GM12878 (cell line): ENCODE data around the gene COX18. TPM values are rescaled to one million over a fixed set of nuclear protein-coding genes. Genes with fewer than 3 reads are reported as not detected.

Experiments used
- CBFB ChIP-seq: IDR thresholded peaks from 2 replicates; pipeline ENCODE4 v1.6.1; 2016; ENCODE audit warnings: antibody characterized with exemption, low read depth
- CBX5 ChIP-seq: sonication (generic); IDR thresholded peaks from 2 replicates; pipeline ENCODE4 v1.6.1; 2016; ENCODE audit warnings: low read depth, moderate library complexity, mild to moderate bottlenecking, inconsistent platforms
- CREB1 ChIP-seq: IDR thresholded peaks from 2 replicates; pipeline ENCODE4 v1.6.1; 2012; ENCODE audit warnings: low read depth, mild to moderate bottlenecking, inconsistent platforms
- DPF2 ChIP-seq: fragments of 450-650 bp; IDR thresholded peaks from 2 replicates; pipeline ENCODE4 v1.6.1; 2017; ENCODE audit warnings: mild to moderate bottlenecking
- MYC ChIP-seq: IDR thresholded peaks from 2 replicates; pipeline ENCODE4 v1.6.1; 2011; ENCODE audit warnings: mild to moderate bottlenecking, low read length, moderate library complexity, inconsistent platforms; ENCODE audit not compliant: insufficient read depth, insufficient replicate concordance, insufficient read length, severe bottlenecking
- NBN ChIP-seq: fragments of 450-650 bp; IDR thresholded peaks from 2 replicates; pipeline ENCODE4 v1.6.1; 2016
- POLR2A ChIP-seq: IDR thresholded peaks from 2 replicates; pipeline ENCODE4 v1.6.1; 2011; ENCODE audit warnings: low read depth, mild to moderate bottlenecking, low read length
- POLR2AphosphoS5 ChIP-seq: IDR thresholded peaks from 2 replicates; pipeline ENCODE4 v1.6.1; 2011; ENCODE audit warnings: mild to moderate bottlenecking, low read length, inconsistent platforms
- POU2F2 ChIP-seq: IDR thresholded peaks from 3 replicates; pipeline ENCODE4 v1.6.1; 2011; ENCODE audit warnings: low read depth, mild to moderate bottlenecking, low read length, borderline replicate concordance
- PRDM15 ChIP-seq: fragments of 450-650 bp; formaldehyde crosslinking; IDR thresholded peaks from 2 replicates; pipeline ENCODE4 v1.4.0; 2020; ENCODE audit warnings: mild to moderate bottlenecking, moderate library complexity
- RELB ChIP-seq: fragments of 450-650 bp; IDR thresholded peaks from 2 replicates; pipeline ENCODE4 v1.6.1; 2017; ENCODE audit warnings: low read depth, mild to moderate bottlenecking, moderate library complexity
- SMAD5 ChIP-seq: IDR thresholded peaks from 2 replicates; pipeline ENCODE4 v1.6.1; 2016; ENCODE audit warnings: antibody characterized with exemption, low read depth
- SP1 ChIP-seq: IDR thresholded peaks from one replicate; pipeline ENCODE4 v1.6.1; 2011; ENCODE audit warnings: low read depth, low read length
- SREBF1 ChIP-seq: IDR thresholded peaks from 2 replicates; pipeline ENCODE4 v1.6.1; 2012; ENCODE audit warnings: mild to moderate bottlenecking, low read length
- TCF12 ChIP-seq: IDR thresholded peaks from 2 replicates; pipeline ENCODE4 v1.6.1; 2011; ENCODE audit warnings: low read depth, mild to moderate bottlenecking, low read length
- YY1 ChIP-seq: IDR thresholded peaks from 2 replicates; pipeline ENCODE4 v1.6.1; 2011; ENCODE audit warnings: low read depth, mild to moderate bottlenecking, low read length
- polyA plus RNA-seq, 11 experiments: library from polyadenylated mRNA; depleted of rRNA in 4 of 11; unstranded in 6 of 11; stranded (reverse) in 5 of 11; fragments of >200 nt; fragmentation: Nextera tagmentation in 4 of 11; fragmentation: Illumina TruSeq in 1 of 11; extraction: Ambion mirVana in 4 of 11; extraction: Trizol in 1 of 11; gene quantifications; 1 replicate in 1 of 11; 2 replicates in 10 of 11; pipeline versions ENCODE4 v1.2.1 to v1.2.3, GENCODE V29; 2011 to 2016; ENCODE audit warnings: inconsistent platforms in 2 of 11, missing spikeins in 2 of 11, low read depth in 1 of 11
- total RNA-seq, 4 experiments: library from RNA; depleted of rRNA in 3 of 4; stranded (reverse); fragments of >200 nt in 3 of 4; fragmentation: Illumina TruSeq in 1 of 4; extraction: Trizol in 1 of 4; gene quantifications; 2 replicates each; pipeline versions ENCODE4 v1.2.1 to v1.2.3, GENCODE V29; 2013 to 2021
- TF ChIP-seq, protein P1 (sequence below): fragments of 450-650 bp; IDR thresholded peaks from 2 replicates; pipeline ENCODE4 v1.6.1; 2017; ENCODE audit warnings: borderline replicate concordance

The COX18 gene
- total and polyA plus RNA-seq, 10 of the 15 experiments (the other 5 are each of a cell fraction or from before 2014, with no cell fraction given), result 7.2 to 36.4 (median 17.7) TPM

- TF ChIP-seq RELB (peak; percentile 81; the same call in 1 of the 2 replicates), MYC (peak; percentile 90), CREB1 (peak; percentile 99), YY1 (peak; percentile 70), CBX5 (peak; percentile 85; the same call in 1 of the 2 replicates), CBFB (peak; percentile 51; the same call in 1 of the 2 replicates), PRDM15 (CRISPR knock-in tag) (no peak), TCF12 (0 out of 2 replicates have a peak, but pooled peaks have one; percentile 14), SP1 (peak; percentile 70), SREBF1 (0 out of 2 replicates have a peak, but pooled peaks have one; percentile 21), POLR2AphosphoS5 (peak; percentile 97), SMAD5 (peak; percentile 92), NBN (peak; percentile 82; the same call in 1 of the 2 replicates), DPF2 (peak; percentile 70), POU2F2 (peak; percentile 81; the same call in 2 of the 3 replicates), POLR2A (peak; percentile 91)
- TF ChIP-seq, protein P1, sequence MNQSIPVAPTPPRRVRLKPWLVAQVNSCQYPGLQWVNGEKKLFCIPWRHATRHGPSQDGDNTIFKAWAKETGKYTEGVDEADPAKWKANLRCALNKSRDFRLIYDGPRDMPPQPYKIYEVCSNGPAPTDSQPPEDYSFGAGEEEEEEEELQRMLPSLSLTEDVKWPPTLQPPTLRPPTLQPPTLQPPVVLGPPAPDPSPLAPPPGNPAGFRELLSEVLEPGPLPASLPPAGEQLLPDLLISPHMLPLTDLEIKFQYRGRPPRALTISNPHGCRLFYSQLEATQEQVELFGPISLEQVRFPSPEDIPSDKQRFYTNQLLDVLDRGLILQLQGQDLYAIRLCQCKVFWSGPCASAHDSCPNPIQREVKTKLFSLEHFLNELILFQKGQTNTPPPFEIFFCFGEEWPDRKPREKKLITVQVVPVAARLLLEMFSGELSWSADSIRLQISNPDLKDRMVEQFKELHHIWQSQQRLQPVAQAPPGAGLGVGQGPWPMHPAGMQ, result no peak
Observed at GRCh38 chr4:73069338-73070073, at the start of gene COX18 (continued).
